H1 (cell line): ENCODE measurements around the gene ZNF446. TPM values are rescaled to one million over a fixed set of nuclear protein-coding genes. Genes with fewer than 3 reads are reported as not detected.

Experiments
- BRCA1 ChIP-seq: IDR thresholded peaks from 2 replicates; pipeline ENCODE4 v1.6.1; 2012; ENCODE audit warnings: low read depth, low read length, improper control_type of control experiment
- RFX5 ChIP-seq: IDR thresholded peaks from 2 replicates; pipeline ENCODE4 v1.6.1; 2011; ENCODE audit warnings: low read depth, low read length, improper control_type of control experiment, borderline replicate concordance
- SP2 ChIP-seq: IDR thresholded peaks from 2 replicates; pipeline ENCODE4 v1.6.1; 2012; ENCODE audit warnings: mild to moderate bottlenecking, low read length, inconsistent platforms
- polyA plus RNA-seq, 7 experiments: library from polyadenylated mRNA; depleted of rRNA in 3 of 7; stranded (reverse) in 5 of 7; unstranded in 2 of 7; fragments of >200 nt in 5 of 7; fragments of 200-250 nt in 2 of 7; gene quantifications; 1 replicate in 5 of 7; 2 replicates in 1 of 7; 4 replicates in 1 of 7; pipeline versions ENCODE4 v1.2.1 to v1.2.3, GENCODE V29; 2011 to 2013; ENCODE audit warnings: missing spikeins in 2 of 7, mixed read lengths in 2 of 7
- total RNA-seq: library from RNA; stranded (reverse); fragmentation: NEBNext Ultra II Directional; extraction: Animal tissue kit (Norgen Biotek cat#: 25700); gene quantifications from 2 replicates; pipeline ENCODE4 v1.2.1, GENCODE V29; 2021

Gene ZNF446
- total and polyA plus RNA-seq, 2 of the 8 experiments (the other 6 are each of a cell fraction or from before 2014, with no cell fraction given), result 4.1 to 5.5 TPM

GRCh38 chr19:58479736-58480480 is 3.8 kb downstream of the ZNF446 start (continued):
- TF ChIP-seq RFX5 (no peak), BRCA1 (no peak), SP2 (no peak)
